ENCODE data around the gene ASPSCR1. TPM values are rescaled to one million over a fixed set of nuclear protein-coding genes. Genes with fewer than 3 reads are reported as not detected.
"Not testable (repeated sequence)": the region's sequence is repeated elsewhere in the genome, so short reads cannot be mapped to it uniquely, and the experiment has no call there.

ASPSCR1 gene
- total RNA-seq, 2 donors from 2014 or later: 20.6 to 41.3 TPM

- H3K27me3 ChIP-seq (replicated peaks; ENCODE audit: insufficient read depth): no peaks in the 10 kb centered on the region
- no peak for ATAC-seq (ENCODE audit: insufficient number of reproducible peaks, low FRiP score, low read depth)
- no peaks in the 10 kb centered on the region for H3K9me3 ChIP-seq
- no peak for TF ChIP-seq CTCF (IDR thresholded peaks at IDR 0.05)
- H3K4me1 ChIP-seq (ENCODE audit: control insufficient read depth in 1 of 2, low read depth in 2 of 2): peaks cover 5 to 20% of the 10 kb centered on the region in 2 donors
- H3K4me3 ChIP-seq: peak overlapping the region; percentile 85
- peak overlapping the region; percentile 95 for H3K27ac ChIP-seq
- no peak for DNase-seq (ENCODE audit: low spot score)
- H3K36me3 ChIP-seq: no peaks in the 10 kb centered on the region
Measured at GRCh38 chr17:82037889-82038195, 60.4 kb downstream of the ASPSCR1 start.

DNA sequence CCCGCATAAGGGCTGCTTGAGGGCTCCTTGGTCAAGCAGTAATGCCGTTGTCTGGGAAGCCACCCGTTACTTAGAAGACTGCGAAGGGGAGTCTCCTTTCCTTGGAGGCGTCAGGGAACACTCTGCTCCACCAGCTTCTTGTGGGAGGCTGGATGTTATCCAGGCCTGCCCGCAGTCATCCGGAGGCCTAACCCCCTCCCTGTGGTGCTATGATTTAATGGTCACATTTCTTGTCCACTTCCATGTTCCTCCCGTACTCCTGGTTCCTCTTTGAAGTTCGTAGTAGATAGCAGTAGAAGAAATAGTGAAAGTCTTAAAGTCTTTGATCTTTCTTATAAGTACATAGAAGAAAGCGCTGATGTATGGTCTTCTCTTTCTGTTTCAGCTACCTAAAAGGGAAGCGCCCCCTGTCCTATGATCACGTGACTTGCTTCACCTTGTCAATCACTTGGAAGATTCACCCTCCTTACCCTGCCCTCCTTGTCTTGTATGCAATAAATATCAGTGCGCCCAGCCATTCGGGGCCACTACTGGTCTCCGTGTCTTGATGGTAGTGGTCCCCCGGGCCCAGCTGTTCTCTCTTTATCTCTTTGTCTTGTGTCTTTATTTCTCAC, 61.5 kb downstream of the ASPSCR1 start:
- ATAC-seq (ENCODE audit: insufficient number of reproducible peaks, low FRiP score, low read depth); DNase-seq (ENCODE audit: low spot score); H3K9me3 ChIP-seq; H3K27ac ChIP-seq; H3K27me3 ChIP-seq (replicated peaks; ENCODE audit: insufficient read depth); H3K36me3 ChIP-seq; H3K4me3 ChIP-seq: not testable (repeated sequence)
- H3K4me1 ChIP-seq (ENCODE audit: control insufficient read depth in 1 of 2, low read depth in 2 of 2): peaks cover 5 to 20% of the 10 kb centered on the region in 2 donors

GRCh38 chr17:82039695-82040299, 62.4 kb downstream of the ASPSCR1 start:
- H3K27me3 ChIP-seq (replicated peaks; ENCODE audit: insufficient read depth): no peaks in the 10 kb centered on the region
- H3K27ac ChIP-seq: no peak overlapping the region
- H3K4me1 ChIP-seq (ENCODE audit: control insufficient read depth in 1 of 2, low read depth in 2 of 2): peaks cover 5 to 20% of the 10 kb centered on the region in 2 donors
- H3K36me3 ChIP-seq: no peaks in the 10 kb centered on the region
- no peak for TF ChIP-seq CTCF (IDR thresholded peaks at IDR 0.05)
- DNase-seq (ENCODE audit: low spot score) (no peak), ATAC-seq (ENCODE audit: insufficient number of reproducible peaks, low FRiP score, low read depth) (no peak)
- H3K9me3 ChIP-seq: no peaks in the 10 kb centered on the region
- H3K4me3 ChIP-seq: no peak overlapping the region

DNA sequence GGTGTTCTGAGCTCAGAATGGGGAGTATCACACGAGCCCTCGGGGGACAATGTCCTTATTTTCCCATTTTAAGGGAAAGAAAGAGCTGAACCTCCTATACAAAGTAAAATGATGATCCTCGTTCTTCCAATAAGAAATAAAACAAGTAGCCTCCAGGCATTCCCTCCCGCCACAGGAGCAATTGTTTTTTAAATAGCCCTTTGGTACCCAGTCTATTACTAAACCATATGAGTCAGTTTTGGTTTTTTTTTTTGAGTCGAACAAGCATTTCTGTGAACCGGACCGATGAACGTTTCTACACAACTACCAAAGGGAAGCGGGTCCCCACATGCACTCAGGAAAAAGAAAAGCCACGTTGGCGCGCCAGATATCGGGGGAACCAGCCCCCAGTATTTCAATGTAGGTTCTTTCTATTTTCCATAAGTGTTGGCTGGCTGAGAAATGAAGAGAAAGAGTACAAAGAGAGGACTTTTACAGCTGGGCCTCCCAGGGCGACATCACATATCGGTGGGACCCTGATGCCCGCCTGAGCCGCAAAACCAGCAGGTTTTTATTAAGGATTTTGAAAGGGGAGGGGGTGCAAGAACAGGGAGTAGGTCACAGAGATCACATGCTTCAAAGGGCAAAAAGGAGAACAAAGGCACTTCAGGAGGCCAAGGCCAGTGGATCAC, 63.9 kb downstream of the ASPSCR1 start:
- TF ChIP-seq CTCF (IDR thresholded peaks at IDR 0.05): no peak
- no peak for ATAC-seq (ENCODE audit: insufficient number of reproducible peaks, low FRiP score, low read depth)
- Histone ChIP-seq H3K4me3 (no peak overlapping the region), H3K9me3 (no peaks in the 10 kb centered on the region), H3K36me3 (no peaks in the 10 kb centered on the region), H3K27me3 (replicated peaks; ENCODE audit: insufficient read depth) (no peaks in the 10 kb centered on the region), H3K4me1 (ENCODE audit: control insufficient read depth in 1 of 2, low read depth in 2 of 2) (peaks cover 5 to 13% of the 10 kb centered on the region in 2 donors), H3K27ac (no peak overlapping the region)
- no peak for DNase-seq (ENCODE audit: low spot score)

- Histone ChIP-seq H3K4me3 (no peak overlapping the region), H3K9me3 (no peaks in the 10 kb centered on the region), H3K27ac (no peak overlapping the region), H3K4me1 (ENCODE audit: control insufficient read depth in 1 of 2, low read depth in 2 of 2) (peaks cover 0 to 5% of the 10 kb centered on the region in 2 donors), H3K36me3 (no peaks in the 10 kb centered on the region), H3K27me3 (replicated peaks; ENCODE audit: insufficient read depth) (no peaks in the 10 kb centered on the region)
- TF ChIP-seq CTCF (IDR thresholded peaks at IDR 0.05): no peak
- no peak for ATAC-seq (ENCODE audit: insufficient number of reproducible peaks, low FRiP score, low read depth)
- DNase-seq (ENCODE audit: low spot score): no peak
Measured at GRCh38 chr17:82042649-82043048, 65.2 kb downstream of the ASPSCR1 start.

All from thoracic aorta (tissue), 2 donors.